ENCODE measurements around the gene PCNX3. TPM values are rescaled to one million over a fixed set of nuclear protein-coding genes. Genes with fewer than 3 reads are reported as not detected.

PCNX3 gene
- total and polyA plus RNA-seq, 2 of the 13 experiments (the other 11 are each of a cell fraction or from before 2014, with no cell fraction given), result 16.2 to 23.0 TPM

DNA sequence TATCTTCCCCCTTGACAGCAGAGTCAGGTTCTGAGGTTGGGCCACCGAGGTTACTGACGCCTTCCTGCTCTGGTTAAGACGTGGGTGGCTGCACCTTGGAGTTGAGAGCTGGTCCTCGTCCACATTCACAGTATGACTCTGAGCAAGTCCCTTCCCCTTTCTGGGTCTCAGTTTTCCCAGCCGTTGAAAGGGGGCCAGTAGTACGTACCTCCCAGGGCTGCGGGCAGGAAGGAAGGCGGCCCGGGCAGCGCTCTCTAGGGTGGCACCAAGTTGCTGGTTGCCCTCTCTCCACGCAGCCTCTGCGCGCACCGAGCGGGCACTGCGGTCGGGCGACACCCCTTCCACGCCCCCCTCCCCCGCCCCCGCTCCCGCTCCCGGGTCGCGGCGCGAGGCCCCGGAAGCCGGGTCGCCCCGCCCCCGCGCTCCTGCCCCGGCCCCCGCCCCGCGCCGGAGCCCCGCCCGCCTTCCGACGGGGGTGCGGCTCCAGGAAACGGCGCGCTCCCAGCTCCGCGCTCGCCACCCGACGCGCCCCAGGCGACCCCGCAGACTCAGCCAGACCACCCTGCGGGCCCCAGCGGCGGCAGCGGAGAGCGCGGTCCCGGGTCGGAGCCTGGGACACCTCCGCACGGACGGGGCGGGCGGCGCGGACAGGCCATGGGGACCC lies 39.9 kb upstream of the PCNX3 start, which contains the start of gene EHBP1L1 (continued):
- TF ChIP-seq ZNF687 (CRISPR knock-in tag; IDR thresholded peaks at IDR 0.05) (peak; percentile 29; the same call in 1 of the 2 replicates), GZF1 (CRISPR knock-in tag; IDR thresholded peaks at IDR 0.05) (0 out of 2 replicates have a peak, but pooled peaks have one; percentile 42), ZFY (CRISPR knock-in tag; IDR thresholded peaks at IDR 0.05) (peak; percentile 62), NAIF1 (CRISPR knock-in tag; IDR thresholded peaks at IDR 0.05; ENCODE audit: borderline replicate concordance) (no peak)
- TF ChIP-seq, protein P1, sequence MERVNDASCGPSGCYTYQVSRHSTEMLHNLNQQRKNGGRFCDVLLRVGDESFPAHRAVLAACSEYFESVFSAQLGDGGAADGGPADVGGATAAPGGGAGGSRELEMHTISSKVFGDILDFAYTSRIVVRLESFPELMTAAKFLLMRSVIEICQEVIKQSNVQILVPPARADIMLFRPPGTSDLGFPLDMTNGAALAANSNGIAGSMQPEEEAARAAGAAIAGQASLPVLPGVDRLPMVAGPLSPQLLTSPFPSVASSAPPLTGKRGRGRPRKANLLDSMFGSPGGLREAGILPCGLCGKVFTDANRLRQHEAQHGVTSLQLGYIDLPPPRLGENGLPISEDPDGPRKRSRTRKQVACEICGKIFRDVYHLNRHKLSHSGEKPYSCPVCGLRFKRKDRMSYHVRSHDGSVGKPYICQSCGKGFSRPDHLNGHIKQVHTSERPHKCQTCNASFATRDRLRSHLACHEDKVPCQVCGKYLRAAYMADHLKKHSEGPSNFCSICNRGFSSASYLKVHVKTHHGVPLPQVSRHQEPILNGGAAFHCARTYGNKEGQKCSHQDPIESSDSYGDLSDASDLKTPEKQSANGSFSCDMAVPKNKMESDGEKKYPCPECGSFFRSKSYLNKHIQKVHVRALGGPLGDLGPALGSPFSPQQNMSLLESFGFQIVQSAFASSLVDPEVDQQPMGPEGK (CRISPR knock-in tag; IDR thresholded peaks at IDR 0.05), result peak; percentile 27; the same call in 1 of the 2 replicates
- TF ChIP-seq, protein P2, sequence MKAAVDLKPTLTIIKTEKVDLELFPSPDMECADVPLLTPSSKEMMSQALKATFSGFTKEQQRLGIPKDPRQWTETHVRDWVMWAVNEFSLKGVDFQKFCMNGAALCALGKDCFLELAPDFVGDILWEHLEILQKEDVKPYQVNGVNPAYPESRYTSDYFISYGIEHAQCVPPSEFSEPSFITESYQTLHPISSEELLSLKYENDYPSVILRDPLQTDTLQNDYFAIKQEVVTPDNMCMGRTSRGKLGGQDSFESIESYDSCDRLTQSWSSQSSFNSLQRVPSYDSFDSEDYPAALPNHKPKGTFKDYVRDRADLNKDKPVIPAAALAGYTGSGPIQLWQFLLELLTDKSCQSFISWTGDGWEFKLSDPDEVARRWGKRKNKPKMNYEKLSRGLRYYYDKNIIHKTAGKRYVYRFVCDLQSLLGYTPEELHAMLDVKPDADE (CRISPR knock-in tag; IDR thresholded peaks at IDR 0.05), result 0 out of 2 replicates have a peak, but pooled peaks have one; percentile 26
